Activated T-cell treated with anti-CD3 and anti-CD28 coated beads, Interleukin-2, amount 50 U/mL, for 24 hours (primary cell): Measurements from ENCODE around the gene LCNL1.
A peak's percentile ranks its signal among the peaks of the same experiment; 100 is the strongest.

Experiments used
- DNase-seq: peaks from one replicate; pipeline ENCODE4 v3.0.0-alpha.2; 2020
- H3K27ac Mint-ChIP-seq: 2 replicates; pipeline ENCODE4 v1.8.0; 2020; ENCODE audit warnings: mild to moderate bottlenecking, mixed read lengths
- H3K27me3 Mint-ChIP-seq: 2 replicates; pipeline ENCODE4 v1.8.0; 2020; ENCODE audit warnings: mixed read lengths
- H3K36me3 Mint-ChIP-seq: 2 replicates; pipeline ENCODE4 v1.8.0; 2020; ENCODE audit warnings: low read depth, mixed read lengths
- H3K4me1 Mint-ChIP-seq: 2 replicates; pipeline ENCODE4 v1.8.0; 2020; ENCODE audit warnings: low read depth, mixed read lengths
- H3K4me3 Mint-ChIP-seq: 2 replicates; pipeline ENCODE4 v1.8.0; 2020; ENCODE audit warnings: mild to moderate bottlenecking, moderate library complexity, mixed read lengths
- H3K9me3 Mint-ChIP-seq: 2 replicates; pipeline ENCODE4 v1.8.0; 2020; ENCODE audit warnings: mixed read lengths

Gene LCNL1

DNA sequence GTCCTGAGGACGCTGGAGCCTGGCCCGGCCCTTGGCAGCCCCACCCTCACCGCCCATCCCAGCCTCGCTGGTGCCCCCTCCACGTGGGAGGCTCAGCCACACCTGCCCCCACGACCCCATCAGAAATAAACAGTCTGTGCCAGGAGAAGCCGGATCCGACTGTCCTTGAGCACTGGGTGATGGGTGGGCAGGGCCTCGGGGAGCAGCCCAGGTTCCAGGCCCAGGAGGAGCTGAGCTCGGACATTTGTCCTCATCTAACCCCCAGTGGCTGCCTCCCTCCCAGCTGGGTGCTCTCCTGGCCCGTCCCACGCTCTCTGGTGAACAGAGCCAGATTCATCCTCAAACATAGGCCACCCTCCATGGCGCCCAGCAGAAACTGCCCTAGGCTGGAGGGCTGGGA is 10.1 kb upstream of the LCNL1 start:
- H3K27ac Mint-ChIP-seq: no peak overlapping the region
- H3K4me1 Mint-ChIP-seq: peaks cover 20% of the 10 kb centered on the region
- no peak for DNase-seq
- peaks cover 4% of the 10 kb centered on the region for H3K27me3 Mint-ChIP-seq
- no peak overlapping the region for H3K4me3 Mint-ChIP-seq
- H3K36me3 Mint-ChIP-seq: no peaks in the 10 kb centered on the region
- H3K9me3 Mint-ChIP-seq: no peaks in the 10 kb centered on the region

DNA sequence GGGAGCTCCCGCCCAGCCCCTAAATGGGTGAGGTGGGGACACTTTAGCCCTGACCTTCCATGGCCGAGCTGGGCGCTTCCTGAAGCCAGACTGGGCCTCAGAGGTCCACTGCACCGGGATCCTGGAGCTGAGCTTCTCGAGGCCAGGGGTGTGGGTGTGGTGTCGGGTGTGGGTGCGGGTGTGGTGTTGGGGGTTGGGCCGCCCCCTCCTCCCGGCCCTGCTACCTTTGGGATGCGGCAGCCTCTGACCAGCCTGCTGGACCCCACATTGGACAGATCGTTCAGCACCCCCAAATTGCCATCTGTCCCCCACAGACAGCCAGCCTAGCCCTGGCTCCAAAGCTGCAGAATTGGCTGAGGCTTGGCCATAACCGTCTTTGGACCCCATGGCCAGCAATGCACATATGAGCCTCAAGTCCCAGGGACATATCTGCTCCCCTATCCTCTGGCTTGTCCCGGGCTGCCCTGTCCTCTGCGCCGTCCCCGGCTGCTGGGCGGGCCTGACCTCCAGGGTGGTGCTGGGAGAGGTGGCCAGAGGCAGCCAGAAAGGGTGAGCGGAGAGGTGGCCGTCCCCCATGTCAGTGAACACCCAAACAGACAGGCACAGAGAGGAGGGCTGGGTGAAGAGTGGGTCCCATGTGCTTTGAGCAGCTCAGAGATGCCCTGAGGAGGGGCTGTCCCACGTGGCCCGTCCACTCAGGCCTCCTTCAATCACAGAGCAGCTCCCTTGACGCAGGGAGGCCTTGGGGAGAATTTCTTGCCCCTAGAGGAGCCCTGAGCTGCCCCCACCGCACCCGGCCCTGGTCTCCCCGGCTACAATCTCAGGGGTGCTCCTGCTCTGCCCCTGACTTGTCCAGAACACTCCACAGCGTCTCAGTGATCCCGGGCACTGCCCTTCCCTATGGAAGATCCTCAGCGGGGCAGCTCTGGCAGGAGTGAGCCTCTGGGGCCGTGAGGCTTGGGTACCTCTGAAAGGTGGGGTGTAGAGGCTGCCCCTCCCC is 8.9 kb upstream of the LCNL1 start:
- Mint-ChIP-seq H3K4me3 (no peak overlapping the region), H3K27me3 (peaks cover 4% of the 10 kb centered on the region), H3K36me3 (no peaks in the 10 kb centered on the region), H3K9me3 (no peaks in the 10 kb centered on the region), H3K27ac (no peak overlapping the region), H3K4me1 (peaks cover 20% of the 10 kb centered on the region)
- no peak for DNase-seq

DNA sequence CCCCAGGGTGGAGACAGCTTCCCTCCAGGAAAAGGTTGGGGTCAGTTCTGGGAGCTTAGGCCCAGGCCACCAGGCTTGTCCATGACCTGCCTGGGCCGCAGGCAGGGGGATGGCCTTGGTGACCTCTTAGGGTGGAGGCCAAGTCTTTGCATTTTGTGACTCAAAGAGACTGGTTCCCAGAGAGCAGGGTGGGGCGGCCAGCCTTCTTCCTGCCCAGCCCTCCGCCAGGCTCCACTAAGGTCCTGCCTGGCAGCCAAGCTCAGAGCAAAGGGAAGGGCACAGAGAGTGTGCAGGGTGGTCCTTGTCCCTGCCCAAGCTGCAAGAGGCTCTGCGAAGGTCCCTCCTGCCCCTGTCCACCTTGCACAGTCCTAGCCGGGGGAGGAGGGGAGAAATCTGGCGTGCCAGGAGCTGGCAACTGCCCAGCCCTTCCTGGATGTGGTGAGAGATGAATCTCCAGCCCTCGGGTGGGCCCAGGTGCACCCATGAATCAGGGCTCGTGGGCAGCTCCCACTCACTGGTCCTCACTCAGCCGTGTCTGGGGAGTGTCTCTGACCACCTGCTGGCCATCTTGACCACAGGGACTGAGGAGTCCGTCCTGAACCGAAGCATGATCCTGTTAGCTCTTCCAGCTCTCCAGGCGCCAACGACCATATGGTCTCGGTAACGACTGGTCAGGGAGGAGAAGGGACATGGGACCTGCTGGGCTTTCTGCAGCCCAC is 7.8 kb upstream of the LCNL1 start:
- no peak for DNase-seq
- no peaks in the 10 kb centered on the region for H3K9me3 Mint-ChIP-seq
- H3K4me3 Mint-ChIP-seq: no peak overlapping the region
- peak overlapping the region; percentile 23 for H3K27ac Mint-ChIP-seq
- no peaks in the 10 kb centered on the region for H3K36me3 Mint-ChIP-seq
- H3K27me3 Mint-ChIP-seq: peaks cover 4% of the 10 kb centered on the region
- H3K4me1 Mint-ChIP-seq: peaks cover 20% of the 10 kb centered on the region

DNA sequence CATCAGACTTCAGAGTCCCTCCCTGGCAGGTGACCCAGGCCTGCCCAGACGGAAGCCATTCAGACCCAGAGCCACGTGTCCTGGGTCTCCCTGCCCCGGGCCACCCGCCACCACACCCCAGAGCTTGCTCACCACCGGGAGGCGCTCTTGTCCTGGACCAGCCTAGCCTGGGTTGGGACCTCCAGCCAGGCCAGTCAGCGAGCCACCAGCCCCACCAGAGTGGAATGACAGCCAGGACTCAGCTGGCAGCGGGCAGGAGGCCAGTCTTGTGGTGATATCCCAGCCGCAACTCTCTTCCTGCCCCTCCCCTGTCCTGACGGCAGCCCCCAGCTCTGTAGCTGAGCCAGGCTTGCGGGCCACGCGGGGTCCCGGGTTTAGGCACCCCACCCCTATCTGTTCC is 7.1 kb upstream of the LCNL1 start:
- H3K4me3 Mint-ChIP-seq: no peak overlapping the region
- H3K36me3 Mint-ChIP-seq: no peaks in the 10 kb centered on the region
- peak overlapping the region; percentile 23 for H3K27ac Mint-ChIP-seq
- H3K9me3 Mint-ChIP-seq: no peaks in the 10 kb centered on the region
- H3K27me3 Mint-ChIP-seq: peaks cover 4% of the 10 kb centered on the region
- peak; percentile 56 for DNase-seq
- H3K4me1 Mint-ChIP-seq: peaks cover 20% of the 10 kb centered on the region

DNA sequence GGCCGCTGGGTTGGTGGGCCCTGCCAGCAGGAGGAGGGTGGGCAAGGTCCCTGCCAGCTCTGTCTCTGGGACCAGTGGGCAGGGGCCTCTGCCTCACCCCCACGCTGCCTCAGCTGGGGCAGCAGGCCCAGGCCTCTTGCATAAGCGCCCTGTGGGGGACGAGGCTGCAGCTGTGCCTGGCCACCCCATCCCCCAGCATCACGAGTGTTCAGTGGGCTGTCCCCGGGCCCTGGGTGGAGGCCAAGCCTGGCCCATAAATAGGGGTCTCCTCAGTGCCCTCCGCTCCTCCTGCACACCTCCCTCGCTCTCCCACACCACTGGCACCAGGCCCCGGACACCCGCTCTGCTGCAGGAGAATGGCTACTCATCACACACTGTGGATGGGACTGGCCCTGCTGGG is 5.6 kb upstream of the LCNL1 start, which contains the start of gene PTGDS:
TSS of gene PTGDS (plus strand) at position 282 of the 400 bp plus-strand sequence. CDS start at position 357, 75 bp downstream.
- no peak for DNase-seq
- peaks cover 20% of the 10 kb centered on the region for H3K4me1 Mint-ChIP-seq
- H3K36me3 Mint-ChIP-seq: no peaks in the 10 kb centered on the region
- no peak within 1 kb of the TSS for H3K27ac Mint-ChIP-seq
- no peaks in the 10 kb centered on the region for H3K9me3 Mint-ChIP-seq
- H3K4me3 Mint-ChIP-seq: no peak within 1 kb of the TSS
- H3K27me3 Mint-ChIP-seq: peaks cover 6% of the 10 kb centered on the region

DNA sequence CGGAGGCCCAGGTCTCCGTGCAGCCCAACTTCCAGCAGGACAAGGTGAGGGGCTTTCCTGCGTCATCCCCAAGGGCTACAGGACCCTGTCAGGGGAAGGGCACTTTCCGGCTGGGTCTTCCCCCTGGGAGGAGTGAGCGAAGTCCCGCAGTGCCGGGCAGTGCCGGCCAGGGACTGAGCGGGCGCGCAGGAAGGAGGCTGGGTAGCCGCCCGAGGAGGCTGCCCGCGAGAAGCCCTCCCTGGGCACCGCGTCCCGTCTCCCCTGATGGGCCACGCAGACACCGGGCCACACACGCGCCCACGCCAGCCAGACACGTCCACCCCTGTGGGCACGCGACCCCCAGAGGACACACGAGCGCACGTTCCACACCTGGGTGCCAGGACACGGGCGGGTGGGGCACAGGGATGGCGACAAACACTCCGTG is 5.1 kb upstream of the LCNL1 start:
- no peaks in the 10 kb centered on the region for H3K36me3 Mint-ChIP-seq
- H3K27ac Mint-ChIP-seq: no peak overlapping the region
- H3K9me3 Mint-ChIP-seq: no peaks in the 10 kb centered on the region
- H3K27me3 Mint-ChIP-seq: peaks cover 8% of the 10 kb centered on the region
- H3K4me1 Mint-ChIP-seq: peaks cover 20% of the 10 kb centered on the region
- no peak overlapping the region for H3K4me3 Mint-ChIP-seq
- DNase-seq: no peak

DNA sequence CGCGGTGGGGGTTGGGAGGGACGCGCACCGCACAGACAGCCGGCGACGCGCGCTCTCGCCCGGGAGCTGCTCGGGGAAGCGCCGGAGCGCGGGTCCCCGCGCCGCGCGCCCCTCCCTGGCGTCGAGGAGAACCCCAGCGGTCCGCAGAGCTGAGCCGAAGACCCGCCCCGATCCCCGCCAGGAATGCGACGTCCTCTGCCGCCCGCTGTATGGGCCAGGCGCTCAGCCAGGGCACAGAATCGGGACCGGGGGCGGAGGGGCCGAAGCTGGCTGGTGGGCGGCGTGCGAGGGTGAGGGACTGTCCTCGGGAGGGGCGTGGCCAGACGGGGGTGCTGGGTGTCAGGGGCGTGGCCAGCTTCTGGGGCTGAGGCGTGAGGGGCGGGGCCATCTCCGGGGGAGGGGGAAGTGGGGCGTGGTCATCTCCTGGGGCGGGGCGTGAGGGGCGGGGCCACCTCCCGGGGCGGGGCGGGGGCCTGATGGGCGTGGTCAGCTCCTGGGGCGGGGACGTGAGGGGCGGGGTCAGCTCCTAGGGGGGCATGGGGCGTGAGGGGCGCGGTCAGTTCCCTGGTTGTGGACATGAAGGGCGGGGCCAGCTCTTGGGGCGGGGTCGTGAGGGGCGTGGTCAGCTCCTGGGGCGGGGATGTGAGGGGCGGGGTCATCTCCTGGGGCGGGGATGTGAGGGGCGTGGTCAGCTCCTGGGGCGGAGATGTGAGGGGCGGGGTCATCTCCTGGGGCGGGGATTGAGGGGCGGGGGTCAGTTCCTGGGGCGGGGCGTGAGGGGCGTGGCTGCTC is 4.5 kb upstream of the LCNL1 start:
- no peaks in the 10 kb centered on the region for H3K9me3 Mint-ChIP-seq
- DNase-seq: peak; percentile 78
- no peak overlapping the region for H3K27ac Mint-ChIP-seq
- no peak overlapping the region for H3K4me3 Mint-ChIP-seq
- peaks cover 20% of the 10 kb centered on the region for H3K4me1 Mint-ChIP-seq
- H3K36me3 Mint-ChIP-seq: no peaks in the 10 kb centered on the region
- peaks cover 13% of the 10 kb centered on the region for H3K27me3 Mint-ChIP-seq

DNA sequence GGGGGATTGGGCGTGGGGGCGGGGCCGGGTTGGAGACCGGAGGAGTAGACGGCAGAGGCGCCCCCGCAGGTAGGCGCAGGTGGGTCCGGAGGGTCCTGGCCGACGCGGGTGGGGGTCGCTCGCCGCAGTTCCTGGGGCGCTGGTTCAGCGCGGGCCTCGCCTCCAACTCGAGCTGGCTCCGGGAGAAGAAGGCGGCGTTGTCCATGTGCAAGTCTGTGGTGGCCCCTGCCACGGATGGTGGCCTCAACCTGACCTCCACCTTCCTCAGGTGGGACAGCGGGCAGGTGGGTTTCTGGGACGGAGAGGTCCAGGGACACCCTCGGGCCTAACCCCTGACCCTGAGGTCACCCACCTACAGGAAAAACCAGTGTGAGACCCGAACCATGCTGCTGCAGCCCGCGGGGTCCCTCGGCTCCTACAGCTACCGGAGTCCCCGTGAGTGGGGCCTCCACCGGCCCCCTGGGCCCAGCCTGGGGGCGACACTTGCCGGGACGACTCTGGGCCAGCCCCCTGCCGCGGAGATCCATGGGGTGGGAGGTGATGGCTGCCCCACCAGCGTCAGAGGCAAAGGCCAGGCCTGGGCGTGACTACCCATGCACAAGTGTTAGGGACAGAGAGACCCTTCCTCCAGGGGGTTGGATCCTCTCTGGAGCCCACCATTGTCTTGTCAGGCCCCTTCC is 3.8 kb upstream of the LCNL1 start:
- Mint-ChIP-seq H3K27me3 (peaks cover 21% of the 10 kb centered on the region), H3K9me3 (no peaks in the 10 kb centered on the region), H3K4me1 (peaks cover 20% of the 10 kb centered on the region), H3K4me3 (no peak overlapping the region), H3K36me3 (no peaks in the 10 kb centered on the region), H3K27ac (no peak overlapping the region)
- DNase-seq: no peak

DNA sequence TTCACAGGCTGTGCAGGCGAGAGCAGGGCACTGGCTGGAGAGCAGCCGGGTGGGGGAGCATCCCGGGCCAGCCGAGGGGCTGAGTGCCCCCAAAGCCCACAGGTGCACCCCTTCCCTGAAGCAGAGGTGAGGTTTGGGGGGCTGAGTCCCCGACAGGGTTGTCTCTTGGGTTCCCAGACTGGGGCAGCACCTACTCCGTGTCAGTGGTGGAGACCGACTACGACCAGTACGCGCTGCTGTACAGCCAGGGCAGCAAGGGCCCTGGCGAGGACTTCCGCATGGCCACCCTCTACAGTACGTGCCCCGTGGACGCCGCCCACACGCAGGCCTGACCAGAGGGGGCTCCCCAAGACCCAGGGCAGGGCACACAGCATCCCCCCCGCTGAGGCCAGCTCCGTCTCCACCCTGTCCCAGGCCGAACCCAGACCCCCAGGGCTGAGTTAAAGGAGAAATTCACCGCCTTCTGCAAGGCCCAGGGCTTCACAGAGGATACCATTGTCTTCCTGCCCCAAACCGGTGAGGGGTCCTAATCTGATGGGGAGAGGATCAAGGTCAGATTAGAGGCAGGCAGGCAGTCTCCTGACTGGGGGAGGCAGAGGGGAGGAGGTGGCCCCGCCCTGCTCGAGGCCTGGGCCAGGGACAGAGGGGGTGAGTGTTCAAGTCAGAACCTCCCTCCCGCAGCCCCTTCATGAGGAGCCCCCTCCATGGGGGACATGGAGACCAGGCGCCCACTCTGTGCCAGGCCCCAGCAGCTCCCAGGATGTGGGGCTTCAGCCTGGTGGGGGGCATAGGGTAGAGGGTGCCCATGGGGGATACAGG is 2.8 kb upstream of the LCNL1 start:
- peaks cover 16% of the 10 kb centered on the region for H3K4me1 Mint-ChIP-seq
- no peak overlapping the region for H3K4me3 Mint-ChIP-seq
- H3K27me3 Mint-ChIP-seq: peaks cover 29% of the 10 kb centered on the region
- H3K36me3 Mint-ChIP-seq: no peaks in the 10 kb centered on the region
- no peak overlapping the region for H3K27ac Mint-ChIP-seq
- no peaks in the 10 kb centered on the region for H3K9me3 Mint-ChIP-seq
- no peak for DNase-seq

DNA sequence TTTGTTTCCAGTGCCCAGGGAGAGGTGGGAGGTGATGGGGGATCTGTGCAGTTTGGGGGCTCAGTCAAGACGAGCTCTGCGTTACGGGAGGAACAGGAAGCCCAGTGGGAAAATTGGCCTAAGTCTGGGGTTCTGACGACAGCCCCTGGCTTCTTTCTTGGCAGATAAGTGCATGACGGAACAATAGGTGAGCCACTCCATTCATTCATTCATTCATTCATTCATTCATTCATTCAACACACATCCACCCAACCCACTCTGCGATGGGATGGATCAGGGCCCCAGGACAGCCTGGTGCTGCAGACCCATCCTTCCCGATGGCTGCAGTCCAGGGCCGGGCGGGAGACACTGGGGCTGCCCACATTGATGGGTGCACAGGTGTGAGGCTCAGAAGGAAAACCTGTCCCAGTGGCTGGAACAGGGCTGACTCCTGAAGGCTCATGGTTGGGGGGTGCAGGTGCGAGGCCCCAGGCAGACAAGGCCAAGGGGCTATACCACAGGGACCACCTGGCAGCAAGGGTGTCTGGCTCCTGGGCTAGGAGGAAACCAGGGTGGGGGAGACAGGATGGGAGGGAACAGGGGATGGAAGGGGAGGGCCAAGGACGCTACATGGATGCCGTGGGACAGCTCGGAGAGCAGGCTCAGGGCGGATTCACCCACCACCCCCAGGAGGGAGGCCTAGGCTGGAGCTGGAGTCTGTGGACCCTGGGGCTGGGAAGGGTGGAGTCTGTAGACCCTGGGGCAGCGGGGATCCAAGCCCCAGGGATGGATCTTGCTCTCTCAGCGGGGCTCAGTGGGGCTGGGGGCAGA is 1.9 kb upstream of the LCNL1 start:
- no peak overlapping the region for H3K4me3 Mint-ChIP-seq
- H3K36me3 Mint-ChIP-seq: no peaks in the 10 kb centered on the region
- H3K9me3 Mint-ChIP-seq: no peaks in the 10 kb centered on the region
- peaks cover 32% of the 10 kb centered on the region for H3K27me3 Mint-ChIP-seq
- H3K4me1 Mint-ChIP-seq: peaks cover 7% of the 10 kb centered on the region
- H3K27ac Mint-ChIP-seq: no peak overlapping the region
- DNase-seq: no peak

DNA sequence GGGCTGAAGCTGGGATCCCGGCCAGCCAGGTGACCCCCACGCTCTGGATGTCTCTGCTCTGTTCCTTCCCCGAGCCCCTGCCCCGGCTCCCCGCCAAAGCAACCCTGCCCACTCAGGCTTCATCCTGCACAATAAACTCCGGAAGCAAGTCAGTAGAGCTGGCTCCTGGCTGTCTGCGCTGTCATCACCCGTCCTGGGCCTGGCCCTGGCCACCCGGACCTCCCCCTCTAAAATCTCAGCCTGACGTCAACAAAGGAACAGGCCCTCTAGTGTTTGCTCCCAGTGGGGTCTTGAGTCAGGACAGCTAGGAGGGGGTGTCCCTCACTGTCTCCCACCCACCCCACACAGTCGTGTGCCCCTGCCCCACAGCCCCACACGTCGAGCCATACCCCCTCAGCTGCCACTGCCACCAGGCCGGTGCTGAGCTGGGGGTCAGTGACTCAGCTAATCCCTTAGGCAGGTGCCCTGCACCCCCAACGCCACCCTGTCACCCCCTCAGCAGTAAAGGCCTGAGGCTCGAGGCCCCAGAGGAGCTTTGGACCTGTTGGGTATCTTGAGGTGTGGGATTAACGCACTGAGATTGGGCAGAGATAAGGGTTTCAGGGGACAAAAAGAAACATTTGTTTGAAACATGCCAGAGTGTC is 1.1 kb upstream of the LCNL1 start:
- Mint-ChIP-seq H3K4me3 (no peak overlapping the region), H3K36me3 (no peaks in the 10 kb centered on the region), H3K9me3 (no peaks in the 10 kb centered on the region), H3K4me1 (peaks cover 2% of the 10 kb centered on the region), H3K27ac (no peak overlapping the region), H3K27me3 (peaks cover 33% of the 10 kb centered on the region)
- DNase-seq: no peak

DNA sequence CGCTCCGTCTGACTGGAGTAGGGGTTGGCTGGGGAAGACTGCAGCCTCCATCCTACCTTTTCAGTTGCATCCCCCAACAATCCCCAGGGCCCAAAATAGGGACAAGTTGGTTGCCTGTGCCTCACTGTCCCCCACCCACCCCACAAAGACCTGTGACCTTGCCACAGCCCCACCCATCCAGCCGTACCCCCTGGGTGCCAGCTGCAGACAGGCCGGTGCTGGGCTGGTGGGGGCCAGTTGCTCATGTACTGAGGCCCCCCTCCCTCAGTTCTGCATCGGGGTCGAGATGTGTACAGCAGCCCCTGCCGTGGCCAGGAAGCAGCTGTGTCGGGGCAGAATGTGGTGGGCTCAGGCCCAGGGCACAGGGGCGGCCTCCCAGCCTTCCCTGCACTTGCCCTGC is 374 bp downstream of the LCNL1 start:
- Mint-ChIP-seq H3K36me3 (no peaks in the 10 kb centered on the region), H3K27me3 (peaks cover 36% of the 10 kb centered on the region), H3K27ac (no peak overlapping the region), H3K4me3 (no peak overlapping the region), H3K9me3 (no peaks in the 10 kb centered on the region), H3K4me1 (no peaks in the 10 kb centered on the region)
- DNase-seq: no peak
